GM18499 (cell line): ENCODE results near the gene PNPLA1.

Experiments
- ATAC-seq: cut with Tn5 transposase; IDR thresholded peaks from one replicate; pipeline ENCODE4 v1.9.1; 2021; ENCODE audit warnings: moderate number of reproducible peaks; ENCODE audit not compliant: insufficient read depth, unreplicated experiment

Gene PNPLA1

GRCh38 chr6:36312854-36313648, 43.2 kb downstream of the PNPLA1 start:
- no peak for ATAC-seq

- ATAC-seq = no peak
Observed at GRCh38 chr6:36313649-36313936, 43.7 kb downstream of the PNPLA1 start.

- no peak for ATAC-seq
Observed at GRCh38 chr6:36314221-36315014, 44.6 kb downstream of the PNPLA1 start.

GRCh38 chr6:36315921-36316320, 46.1 kb downstream of the PNPLA1 start:
- no peak for ATAC-seq

GRCh38 chr6:36317623-36318022, 47.8 kb downstream of the PNPLA1 start:
- no peak for ATAC-seq

- ATAC-seq = no peak
Observed at GRCh38 chr6:36318690-36319435, 49.0 kb downstream of the PNPLA1 start.

GRCh38 chr6:36319436-36319762, 49.5 kb downstream of the PNPLA1 start:
- no peak for ATAC-seq

GRCh38 chr6:36319821-36320220, 50.0 kb downstream of the PNPLA1 start:
- ATAC-seq = no peak

DNA sequence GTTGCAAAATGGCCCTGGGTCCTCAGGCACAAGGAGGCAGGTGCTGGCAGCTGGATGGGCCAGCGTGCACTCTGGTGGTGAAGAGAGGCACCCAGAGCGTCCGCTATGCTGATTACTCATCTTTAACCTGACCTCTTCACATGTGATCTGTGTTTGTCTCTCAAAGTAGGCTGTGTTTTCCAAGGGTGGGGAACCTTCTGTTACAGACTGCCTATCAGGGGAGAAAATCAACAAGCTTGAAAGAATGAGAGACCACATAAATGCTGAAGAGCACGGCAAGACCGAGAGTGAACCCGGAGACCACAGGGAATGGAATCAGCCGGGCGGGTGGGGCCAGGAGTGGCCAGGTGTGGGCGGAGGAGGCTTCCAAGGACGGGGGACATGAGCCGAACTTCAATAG, 50.6 kb downstream of the PNPLA1 start:
- no peak for ATAC-seq

- no peak for ATAC-seq
Observed at GRCh38 chr6:36322591-36322990, 52.7 kb downstream of the PNPLA1 start.

DNA sequence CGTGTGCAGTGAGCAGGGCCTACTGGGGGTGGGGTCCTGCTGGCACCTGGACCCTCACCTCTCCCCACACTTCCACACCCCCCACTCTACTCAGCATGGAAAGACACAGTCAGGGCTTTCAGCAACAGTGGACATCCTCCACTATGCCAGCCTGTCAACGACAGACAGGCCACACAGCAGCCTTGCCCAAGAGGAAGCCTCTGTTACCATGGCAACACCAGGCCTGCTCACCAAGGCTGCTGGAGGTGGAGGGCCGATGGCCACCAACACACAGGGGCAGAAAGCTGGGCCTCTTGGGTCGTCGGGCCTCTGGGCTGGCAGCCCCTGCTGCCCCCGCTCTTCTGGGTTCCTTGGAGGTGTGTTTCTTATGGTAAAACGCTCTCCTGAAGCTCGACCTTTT, 53.2 kb downstream of the PNPLA1 start:
- ATAC-seq = no peak

DNA sequence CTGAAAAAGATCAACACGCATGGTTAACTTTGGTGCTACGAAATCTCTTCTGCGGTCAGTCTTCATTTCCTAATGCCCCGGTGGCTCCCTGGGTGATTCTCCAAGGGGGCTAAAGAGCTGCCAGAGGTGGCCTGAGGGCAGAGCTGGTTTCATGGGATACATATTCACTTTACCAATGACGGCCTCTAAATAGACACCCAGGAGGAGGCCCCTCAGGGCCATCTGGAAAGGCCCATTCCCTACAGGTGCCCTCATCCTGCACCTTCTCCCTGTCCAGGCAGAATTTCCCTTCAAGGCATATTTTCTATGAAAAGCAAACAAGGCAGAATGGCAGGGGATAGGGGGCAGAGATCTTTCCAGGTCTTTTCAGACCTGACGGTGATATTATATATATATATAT, 54.3 kb downstream of the PNPLA1 start:
- no peak for ATAC-seq

- ATAC-seq = no peak
Observed at GRCh38 chr6:36324715-36325114, 54.9 kb downstream of the PNPLA1 start.

DNA sequence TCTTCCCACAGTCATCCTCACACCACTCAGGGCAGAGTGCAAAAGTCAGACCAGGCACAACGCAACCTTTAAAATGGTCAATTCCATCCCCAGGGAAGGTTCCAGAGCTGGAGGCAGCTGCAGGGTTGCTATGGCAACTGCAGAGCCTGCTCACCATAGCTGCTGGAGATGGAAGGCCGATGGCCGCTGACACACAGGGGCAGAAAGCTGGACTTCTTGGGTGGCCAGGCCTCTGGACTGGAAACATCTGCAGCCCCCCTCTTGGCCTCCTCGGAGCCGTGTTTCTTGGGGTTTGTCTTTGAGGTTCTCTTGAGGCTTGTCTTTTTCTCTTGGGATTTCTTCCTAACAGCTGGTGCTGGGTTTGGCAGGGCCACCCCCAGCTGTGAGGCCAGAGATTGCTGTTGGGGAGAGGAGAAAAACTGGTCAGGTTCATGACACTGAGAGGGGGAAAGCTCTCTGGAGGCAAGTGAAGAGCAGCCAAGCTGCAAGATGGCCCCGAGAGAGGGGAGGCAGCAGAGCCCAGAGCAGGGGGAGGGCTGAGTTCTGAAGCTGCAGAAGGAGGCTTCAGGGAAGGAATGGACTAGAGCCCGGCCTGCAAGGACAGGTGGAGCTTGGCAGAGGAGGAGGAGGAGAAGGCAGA, 56.6 kb downstream of the PNPLA1 start:
- no peak for ATAC-seq

DNA sequence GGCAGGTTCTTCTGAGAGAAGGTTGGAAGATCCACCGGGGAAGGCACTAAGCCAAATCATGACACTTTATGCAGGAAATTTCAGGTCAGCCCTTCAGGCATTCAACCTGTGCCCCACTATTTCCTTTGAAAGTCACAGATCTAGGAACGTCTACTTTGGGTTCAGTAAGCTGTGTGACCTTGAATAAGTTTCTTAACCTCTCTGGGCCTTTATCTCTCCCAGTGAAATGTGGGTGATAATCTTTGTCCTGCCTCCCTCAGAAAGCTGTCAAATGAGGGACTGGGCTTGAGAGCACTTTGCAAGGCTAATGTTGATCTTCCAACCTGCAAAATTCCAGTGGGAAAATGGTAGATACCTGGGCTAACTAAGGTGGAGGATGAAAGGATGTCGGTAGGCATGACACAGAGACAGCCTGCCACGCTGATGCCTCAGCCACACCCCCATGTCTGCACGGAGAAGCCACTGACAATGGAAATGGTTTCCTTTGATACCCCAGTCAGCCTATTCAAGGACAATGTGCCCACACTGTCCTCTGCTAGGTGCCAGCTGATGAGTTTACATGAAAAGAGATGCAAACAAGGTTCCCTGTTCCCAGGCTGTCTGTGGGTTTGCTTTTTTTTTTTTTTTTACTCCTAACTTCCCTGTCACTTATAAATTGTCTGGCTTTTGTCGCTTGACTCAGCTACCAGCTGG, 57.5 kb downstream of the PNPLA1 start:
- ATAC-seq = no peak

GRCh38 chr6:36327919-36328236, 58.0 kb downstream of the PNPLA1 start:
- no peak for ATAC-seq

GRCh38 chr6:36328600-36328999, 58.7 kb downstream of the PNPLA1 start:
- no peak for ATAC-seq

GRCh38 chr6:36329798-36330291, 60.0 kb downstream of the PNPLA1 start:
- no peak for ATAC-seq

DNA sequence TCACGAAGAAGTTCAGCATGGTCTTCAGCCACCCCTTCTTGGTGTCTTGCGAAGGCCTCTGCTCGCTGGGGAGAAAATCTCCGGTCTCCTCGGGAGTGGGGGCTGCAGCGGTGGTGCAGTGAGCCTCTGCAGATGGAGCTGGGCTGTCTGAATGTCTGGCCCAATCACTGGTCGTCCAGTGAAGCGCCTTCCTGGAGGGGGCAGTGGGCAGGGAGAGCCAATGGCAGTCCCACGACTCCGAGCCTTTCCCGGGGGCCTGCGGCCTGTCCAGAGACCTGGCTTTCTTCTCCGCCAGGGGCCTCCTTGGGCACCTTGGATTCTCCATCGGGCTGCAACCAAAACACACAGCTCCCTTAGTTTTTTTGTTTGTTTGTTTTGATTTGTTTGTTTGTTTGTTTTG, 60.5 kb downstream of the PNPLA1 start:
- ATAC-seq = no peak

GRCh38 chr6:36331381-36331780, 61.5 kb downstream of the PNPLA1 start:
- ATAC-seq = no peak
